GM20431 (cell line): Measurements from ENCODE around the gene EPN1.

Experiments
- in situ Hi-C: fragments of 300-500 bp; cut with MseI, MboI; formaldehyde crosslinking; loops from one replicate; pipeline ENCODE4 v1.15.0; 2020; ENCODE audit warnings: low sequenced_read_pairs; ENCODE audit not compliant: unreplicated experiment

EPN1 gene

DNA sequence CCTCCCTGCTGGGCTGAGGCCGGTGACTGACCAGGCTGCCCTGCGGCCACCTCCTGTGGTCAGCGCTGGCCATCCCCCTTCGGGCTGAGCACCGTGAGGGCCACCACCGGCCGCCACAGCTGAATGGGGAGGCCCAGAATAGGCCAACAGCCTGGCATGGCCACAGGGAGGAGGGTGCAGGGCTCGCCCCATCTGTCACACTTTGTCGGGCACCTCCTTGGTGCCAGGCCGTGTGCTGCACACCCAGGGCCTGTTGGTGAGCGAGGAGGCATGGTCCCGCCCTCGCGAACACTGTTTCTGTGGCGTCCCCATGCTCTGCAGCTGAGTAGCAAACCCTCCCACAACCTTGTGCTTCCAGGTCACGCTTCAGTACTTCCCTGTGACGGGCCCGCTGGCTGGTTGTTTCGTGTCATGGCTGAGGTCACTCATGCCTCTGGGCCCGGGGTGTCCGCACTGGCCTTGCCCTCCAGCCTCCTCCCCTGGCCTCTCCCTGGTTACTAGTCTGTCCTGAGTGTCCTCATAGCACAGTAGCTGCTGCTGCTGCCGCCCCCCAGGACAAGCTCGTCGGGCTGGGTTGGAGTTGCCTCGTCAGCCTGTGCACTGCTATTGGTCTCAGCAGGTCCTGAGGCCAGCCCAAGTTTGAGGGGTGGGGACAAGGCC lies 15.2 kb downstream of the EPN1 start:
- in situ Hi-C loops, result no loop called here

DNA sequence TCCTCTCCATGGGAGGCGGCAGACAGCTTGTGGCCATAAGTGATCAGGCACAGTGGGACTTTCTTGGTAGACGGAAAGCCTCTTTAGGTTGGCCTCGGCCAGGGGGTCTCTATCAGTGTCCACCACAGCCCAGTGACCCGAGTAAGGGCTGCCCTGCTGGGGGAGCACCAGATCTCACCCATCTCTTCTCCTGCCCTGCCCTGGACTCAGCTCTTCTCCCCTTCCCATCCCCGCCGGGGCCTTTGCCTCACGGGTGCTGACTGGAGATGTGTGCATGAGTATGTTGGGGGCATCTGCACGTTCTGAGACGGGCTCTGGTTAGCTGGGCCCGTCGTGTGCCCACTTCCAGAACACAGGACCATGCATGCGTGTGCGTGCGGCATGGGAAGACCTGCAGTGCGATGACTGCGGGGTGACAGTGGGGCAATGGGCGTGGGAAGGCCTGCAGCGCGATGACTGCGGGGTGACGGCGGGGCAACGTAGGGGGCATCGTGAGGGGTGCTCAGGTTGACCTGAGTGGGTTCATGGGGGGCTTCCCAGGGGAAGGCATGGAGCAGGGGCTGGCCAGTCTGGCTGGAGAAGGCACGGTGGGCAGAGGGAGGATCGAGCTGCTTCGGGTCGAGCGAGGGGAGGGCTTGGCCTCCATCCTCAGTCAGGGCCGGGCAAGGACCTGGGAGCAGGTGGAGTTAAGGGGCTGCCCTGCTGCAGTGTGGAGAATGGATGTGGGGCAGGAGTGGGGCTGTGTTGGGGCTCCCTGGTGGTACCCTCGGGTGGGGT lies 15.9 kb downstream of the EPN1 start:
- in situ Hi-C loops, result no loop called here

DNA sequence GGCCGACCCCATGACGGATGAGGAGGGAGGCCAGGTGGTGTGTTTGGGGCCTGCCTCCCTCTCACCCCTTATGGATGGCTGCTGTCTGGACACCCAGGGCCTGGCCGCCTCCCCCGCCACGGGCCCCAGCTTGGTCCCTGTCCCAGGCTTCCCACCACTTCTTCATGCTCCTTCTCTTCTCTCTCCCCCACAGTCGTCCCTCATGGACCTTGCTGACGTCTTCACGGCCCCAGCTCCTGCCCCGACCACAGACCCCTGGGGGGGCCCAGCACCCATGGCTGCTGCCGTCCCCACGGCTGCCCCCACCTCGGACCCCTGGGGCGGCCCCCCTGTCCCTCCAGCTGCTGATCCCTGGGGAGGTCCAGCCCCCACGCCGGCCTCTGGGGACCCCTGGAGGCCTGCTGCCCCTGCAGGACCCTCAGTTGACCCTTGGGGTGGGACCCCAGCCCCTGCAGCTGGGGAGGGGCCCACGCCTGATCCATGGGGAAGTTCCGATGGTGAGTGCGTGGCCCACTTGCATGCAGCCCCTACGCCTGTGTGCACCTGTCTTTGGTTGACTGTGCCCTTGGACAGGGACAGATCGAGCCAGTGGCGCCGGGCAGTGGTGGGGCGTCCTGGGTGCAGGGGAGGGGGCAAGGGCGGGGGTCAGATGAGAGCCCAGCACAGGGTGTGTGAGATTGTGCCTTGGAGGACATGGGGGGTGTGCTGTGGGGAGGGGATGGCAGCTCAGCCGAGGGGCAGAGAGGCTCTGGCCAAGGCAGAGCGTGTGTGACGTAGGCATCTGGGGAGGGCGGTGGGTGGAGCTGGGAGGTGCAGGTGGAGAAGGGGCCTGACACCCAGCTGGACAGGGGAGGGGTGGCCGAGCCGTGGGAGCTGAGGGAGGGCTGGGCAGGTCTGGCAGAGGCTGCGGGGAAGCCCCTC lies 16.8 kb downstream of the EPN1 start:
- in situ Hi-C loops, result no loop called here

DNA sequence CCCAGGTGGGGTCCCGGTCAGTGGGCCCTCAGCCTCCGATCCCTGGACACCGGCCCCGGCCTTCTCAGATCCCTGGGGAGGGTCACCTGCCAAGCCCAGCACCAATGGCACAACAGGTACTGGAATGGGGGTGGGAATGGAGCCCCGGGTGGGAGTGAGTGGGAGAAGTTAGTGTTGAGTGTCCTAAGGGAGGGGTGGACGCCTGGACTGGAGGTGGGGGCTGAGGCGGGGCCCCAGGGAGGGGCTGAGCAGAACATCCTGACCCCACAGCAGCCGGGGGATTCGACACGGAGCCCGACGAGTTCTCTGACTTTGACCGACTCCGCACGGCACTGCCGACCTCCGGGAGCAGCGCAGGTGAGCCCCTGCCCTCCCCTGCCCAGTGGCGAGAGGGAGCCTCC lies 17.7 kb downstream of the EPN1 start:
- in situ Hi-C loops, result no loop called here

DNA sequence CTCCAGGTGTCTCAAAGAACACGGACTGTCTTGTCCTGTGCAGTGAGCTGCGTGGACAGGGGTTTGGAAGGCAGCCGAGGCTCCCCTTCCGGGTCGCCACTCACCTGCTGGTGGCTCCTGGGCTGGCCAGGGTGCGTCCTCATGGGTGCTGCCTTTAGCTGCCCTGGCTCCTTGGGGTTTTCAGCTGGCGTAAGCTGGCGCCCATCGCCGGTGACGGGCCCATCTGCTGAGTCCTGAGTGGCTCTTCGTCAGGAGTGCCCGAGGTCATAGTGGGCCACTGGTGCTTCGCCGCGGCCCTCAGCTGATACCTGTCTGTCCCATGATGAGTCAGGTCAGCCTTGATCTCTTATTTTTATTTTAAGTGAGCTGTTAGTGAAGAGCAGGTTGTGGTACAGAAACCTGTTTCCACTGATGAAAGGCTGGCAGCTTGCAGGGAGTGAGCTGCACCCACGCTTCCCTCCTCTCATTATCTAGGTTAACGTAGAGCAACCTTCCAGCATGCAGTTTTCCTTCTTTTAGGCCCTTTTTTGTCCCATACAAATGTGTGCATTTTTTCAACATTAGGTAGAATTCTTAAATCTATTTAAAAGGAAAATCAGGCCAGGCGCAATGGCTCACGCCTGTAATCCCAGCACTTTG lies 18.4 kb downstream of the EPN1 start:
- in situ Hi-C loops, result no loop called here

DNA sequence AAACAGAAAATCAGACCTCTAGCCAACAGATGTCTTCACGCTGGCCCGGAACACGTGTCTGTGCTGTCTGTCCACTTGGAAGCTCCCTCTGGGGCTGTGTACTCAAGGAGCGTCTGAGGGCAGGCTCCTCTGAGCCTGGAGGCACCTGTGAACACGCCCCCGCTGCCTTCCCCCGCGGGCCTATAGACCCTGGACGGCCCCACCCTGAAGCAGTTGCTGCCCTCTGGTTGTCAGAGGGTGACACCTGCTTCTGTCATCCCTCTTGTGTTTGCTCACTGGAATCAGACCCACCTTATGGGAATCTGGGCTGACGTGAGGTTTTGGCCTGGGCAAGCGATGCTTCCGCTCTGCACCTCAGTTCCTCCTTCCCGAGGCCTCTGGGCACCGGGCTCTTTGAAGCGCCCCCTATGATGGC lies 19.2 kb downstream of the EPN1 start:
- in situ Hi-C loops, result no loop called here

DNA sequence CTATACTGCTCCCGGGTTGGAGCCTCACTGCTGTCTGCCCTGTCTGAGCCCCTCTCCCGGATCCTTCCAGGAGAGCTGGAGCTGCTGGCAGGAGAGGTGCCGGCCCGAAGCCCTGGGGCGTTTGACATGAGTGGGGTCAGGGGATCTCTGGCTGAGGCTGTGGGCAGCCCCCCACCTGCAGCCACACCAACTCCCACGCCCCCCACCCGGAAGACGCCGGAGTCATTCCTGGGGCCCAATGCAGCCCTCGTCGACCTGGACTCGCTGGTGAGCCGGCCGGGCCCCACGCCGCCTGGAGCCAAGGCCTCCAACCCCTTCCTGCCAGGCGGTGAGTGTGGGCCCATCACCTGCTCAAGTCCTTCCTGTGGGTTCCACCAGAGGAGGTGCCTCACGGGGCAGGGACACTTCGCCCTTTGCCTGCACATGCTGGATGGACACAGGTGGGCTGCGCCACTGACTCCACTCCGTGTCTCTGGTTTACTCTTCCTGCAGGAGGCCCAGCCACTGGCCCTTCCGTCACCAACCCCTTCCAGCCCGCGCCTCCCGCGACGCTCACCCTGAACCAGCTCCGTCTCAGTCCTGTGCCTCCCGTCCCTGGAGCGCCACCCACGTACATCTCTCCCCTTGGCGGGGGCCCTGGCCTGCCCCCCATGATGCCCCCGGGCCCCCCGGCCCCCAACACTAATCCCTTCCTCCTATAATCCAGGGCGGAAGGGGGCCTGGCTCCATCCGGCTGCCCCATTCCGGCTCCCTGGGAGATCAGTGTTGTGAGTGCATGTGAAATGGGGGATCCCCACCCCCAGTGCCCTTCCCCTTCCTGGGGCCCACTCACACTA lies 19.8 kb downstream of the EPN1 start:
- in situ Hi-C loops, result no loop called here

DNA sequence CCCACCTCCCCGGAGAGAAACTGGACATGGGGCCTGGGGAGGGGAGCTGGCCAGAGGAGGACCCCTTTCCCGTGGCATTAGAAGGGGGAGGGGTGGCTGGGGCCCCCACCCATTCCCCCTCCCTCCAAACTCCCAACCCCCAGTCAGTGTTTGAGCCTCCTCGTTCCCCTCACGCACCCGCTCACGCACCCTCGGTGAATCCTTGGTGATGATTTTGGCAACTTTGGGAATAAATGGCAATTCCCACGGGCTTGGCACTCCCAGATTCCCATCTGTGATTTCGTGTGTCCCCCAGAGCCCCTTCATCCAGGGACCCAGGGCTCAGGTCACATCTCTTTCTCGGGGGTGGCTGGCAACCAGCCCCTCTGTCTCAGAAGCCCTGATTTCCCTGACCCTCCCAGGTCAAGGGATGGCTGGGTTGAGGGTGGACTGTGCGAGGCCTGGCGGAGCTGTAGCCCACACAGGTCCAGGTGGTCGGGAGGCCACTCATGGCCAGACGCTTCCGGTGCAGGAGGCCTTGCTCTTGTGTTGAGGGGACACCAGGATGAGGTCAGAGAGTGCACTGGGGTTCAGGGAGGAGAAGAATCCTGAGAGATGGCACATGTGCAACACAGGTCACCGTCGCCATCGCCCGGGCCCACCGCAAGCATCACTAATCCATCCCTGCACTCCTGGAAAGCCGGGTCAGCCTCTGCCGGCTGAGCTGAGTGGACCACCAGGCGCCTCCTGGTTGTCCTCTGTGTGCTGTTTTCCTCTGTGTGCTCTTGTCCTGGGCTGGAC lies 20.7 kb downstream of the EPN1 start:
- in situ Hi-C loops, result no loop called here

DNA sequence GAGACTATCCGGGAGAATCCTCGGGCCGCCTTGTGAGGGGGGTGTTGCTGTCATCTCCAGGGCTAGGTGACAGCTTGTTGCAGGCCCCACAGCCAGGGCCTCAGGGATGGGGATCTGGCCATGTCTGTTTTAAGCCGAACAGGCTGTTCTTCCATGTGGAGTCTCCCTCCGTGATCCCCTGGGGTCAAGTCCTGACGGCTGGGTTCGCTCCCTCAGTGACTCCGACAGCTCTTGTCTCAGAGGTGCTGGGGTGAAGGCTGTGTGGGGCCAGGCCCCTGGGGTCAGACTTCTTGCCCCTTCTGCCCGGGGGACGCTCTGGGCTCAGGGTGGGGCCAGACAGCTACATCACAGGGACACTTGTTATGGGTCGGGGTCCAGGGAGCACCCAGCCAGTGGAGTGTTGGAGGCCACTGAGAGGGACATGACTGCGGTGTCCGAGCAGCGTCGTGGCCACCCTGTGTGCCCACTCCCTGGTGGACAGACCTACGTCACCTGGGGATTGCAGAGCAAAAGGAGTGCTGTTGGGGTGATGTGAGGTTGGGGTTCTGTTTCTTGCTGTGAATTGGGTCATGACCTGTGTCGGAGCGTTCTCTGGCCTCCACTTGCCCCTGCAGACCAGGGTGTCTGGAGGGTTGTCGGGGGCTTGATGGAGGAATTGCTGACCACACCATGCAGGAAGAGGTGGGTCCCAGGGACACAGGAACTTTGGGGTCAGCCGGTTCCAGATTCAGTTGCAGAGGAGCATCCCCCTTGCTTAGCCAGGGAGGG lies 21.5 kb downstream of the EPN1 start:
- in situ Hi-C loops, result no loop called here

DNA sequence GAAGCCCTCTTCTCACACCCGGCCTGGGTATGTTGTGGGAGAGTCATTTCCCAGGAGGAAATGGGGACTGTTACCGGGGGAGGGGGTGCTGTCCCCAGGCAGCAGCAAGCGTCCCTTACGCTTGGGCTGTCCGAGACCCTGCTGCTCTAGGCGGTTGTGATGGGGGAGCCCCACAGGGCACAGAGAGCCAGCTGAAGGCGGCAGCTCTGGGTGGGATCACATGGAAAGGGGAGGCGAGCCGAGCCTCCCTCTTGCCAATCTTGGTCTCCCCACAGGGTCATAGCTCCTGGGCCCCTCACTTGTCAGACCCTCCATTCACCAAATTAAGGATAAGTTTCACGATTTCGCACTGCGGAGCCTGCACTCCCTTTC lies 22.0 kb downstream of the EPN1 start:
- in situ Hi-C loops, result no loop called here

DNA sequence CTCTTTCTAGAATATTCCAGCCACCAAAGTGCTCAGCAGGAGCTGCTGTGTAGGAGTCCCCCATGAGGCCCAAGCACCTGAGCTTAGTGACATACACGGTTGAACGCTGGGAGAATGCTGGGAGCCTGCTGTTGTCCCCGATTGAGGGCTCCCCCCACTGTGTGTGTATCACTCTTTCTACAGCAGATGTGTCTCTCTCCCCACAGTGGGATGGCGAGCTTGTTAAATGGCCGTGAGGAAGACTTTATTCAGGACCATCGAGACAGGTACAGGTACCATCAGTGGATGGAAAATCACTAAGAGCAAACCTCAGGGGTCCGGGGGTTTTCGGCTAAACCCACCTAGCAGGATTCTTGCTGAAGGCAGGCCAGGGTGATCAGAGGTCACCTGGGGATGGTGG lies 22.7 kb downstream of the EPN1 start:
- in situ Hi-C loops, result no loop called here

DNA sequence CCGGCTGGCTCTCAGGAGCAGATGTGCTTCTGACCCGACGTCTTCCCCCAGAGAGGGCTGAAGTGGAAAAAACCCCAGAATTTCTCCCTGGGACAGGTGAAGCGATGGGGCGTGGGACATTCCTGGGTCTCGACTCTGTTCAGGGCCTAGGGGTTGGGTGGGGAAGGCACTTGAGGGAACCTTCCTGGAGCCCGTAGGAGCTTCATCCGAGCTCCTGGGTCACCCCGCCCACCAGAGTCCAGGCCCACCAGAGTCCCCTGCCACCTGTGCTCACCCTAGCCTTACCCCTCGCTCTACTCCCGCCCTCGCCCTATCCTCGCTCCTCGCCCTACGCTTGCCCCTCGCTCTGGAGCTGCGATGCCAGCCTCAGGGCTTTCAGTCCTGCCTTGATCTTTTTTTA lies 23.2 kb downstream of the EPN1 start:
- in situ Hi-C loops, result no loop called here

DNA sequence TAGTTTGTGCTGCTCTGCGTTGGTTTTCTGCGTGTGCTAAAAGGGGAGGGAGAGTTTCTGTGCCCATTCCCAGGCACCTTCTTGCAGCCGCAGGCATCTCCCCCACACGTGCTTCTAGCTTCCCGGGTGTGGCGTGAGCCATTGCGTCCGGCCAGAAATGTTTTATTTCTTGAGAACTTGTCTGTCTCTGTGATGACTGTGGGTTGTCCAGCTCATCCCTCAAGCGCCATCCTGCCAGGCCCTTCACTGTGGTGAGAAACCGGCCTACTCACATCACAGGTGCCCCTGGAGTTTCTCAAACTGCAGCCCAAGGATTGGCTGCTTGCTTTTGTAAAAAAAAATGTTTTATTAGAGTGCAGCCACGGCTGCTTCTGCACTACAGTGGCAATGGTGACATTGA lies 24.2 kb downstream of the EPN1 start:
- in situ Hi-C loops, result no loop called here

DNA sequence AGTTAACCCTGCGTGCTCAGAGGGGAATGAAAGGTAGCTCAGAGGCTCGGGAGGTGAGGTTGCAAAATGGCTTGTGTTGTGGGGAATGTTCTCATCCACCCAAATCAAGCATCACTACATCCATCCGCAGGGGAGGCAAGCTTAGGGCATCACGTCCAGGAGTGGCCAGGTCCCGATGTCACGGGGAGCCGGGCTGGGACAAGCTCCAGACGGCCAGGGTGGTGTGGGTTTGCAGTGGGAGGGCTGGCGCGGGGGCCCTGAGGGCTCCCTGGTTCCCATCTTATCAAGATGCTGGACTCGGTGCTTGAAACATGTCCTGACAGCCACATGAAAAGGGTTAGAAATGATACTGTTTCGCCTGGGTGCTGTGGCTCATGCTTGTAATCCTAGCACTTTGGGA lies 25.8 kb downstream of the EPN1 start:
- in situ Hi-C loops, result no loop called here

DNA sequence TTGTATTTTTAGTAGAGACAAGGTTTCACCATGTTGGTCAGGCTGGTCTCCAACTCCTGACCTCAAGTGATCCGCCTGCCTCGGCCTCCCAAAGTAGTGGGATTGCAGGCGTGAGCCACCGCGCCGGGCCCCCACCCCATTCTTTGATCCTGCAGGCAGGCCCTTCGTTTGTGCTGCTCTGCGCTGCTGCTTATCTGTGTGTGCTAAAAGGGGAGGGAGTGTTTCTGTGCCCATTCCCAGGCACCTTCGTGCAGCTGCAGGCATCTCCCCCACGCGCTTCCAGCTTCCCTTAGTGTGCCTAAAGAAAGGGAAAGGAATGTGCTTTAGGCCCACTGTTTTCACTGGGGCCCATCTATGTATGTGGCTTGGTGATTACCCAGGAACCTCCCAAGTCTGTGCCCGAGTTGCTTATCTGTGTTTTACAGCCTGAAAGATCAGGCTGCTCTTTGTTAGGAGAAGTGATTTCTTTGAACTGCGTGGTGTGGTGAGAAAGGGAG lies 27.2 kb downstream of the EPN1 start:
- in situ Hi-C loops, result no loop called here

DNA sequence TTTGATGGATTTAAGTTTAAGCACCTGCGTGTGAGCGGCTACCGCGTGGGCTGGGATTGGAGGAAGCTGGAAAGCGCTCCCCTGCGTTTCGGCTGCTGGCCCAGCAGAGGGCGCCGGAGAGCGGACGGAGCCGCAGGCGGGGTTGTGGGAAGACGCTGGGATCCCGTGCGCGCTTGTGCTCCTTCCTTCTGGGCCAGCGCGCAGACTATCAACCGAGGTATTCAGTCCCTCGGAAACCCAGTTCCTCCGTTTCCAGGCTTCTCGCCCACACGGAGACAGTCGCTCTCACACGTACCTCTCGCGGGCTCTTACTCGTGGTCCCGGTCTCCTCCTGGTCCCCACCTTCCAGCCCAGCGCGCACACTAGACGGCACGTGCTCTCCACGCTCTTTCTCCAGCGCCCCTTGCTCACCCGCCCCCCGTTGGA lies 28.8 kb downstream of the EPN1 start:
- in situ Hi-C loops, result no loop called here

DNA sequence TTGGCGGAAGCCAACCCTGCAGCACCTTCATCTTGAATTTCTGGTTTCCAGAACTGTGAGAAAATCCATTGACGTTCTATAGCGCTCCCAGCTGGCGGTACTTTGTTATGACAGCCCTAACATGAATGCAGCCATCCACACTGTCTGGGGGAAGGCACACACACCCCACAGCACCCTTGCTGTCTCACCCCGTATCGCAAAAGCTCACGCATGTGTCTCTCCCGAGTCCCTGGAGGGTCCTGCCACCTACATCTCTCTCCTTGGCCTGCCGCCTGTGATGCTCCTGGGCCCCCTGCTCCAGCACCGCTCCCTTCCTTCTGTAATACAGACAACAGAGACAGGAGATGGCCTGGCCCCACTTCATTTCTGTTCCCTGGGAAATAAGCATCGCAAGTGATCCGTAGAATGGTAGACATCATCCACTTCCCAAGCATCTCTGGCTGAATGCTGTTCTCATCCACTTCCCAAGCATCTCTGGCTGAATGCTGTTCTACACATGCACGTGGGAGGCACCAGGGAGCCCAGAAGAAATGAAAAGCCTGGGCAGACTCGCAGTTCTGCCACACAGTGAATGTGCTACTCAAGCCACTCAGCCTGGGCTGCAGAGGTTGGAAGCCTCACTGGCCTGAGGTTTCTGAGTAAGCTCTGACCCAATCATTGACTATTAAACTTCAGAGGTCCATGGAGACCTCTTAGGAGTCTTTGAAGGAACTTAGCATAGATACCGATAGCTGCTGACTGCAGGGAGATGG lies 29.6 kb downstream of the EPN1 start:
- in situ Hi-C loops, result no loop called here
